Dermis blood vessel endothelial cell (primary cell): ENCODE results near the gene EPHA4. TPM values are rescaled to one million over a fixed set of nuclear protein-coding genes. Genes with fewer than 3 reads are reported as not detected.

Experiments
- DNase-seq: peaks from one replicate; pipeline ENCODE4 v3.0.0; 2010
- total RNA-seq: library from RNA; depleted of rRNA; stranded (reverse); fragments of >200 nt; gene quantifications from 2 replicates; pipeline ENCODE4 v1.2.3, GENCODE V29; 2014

The EPHA4 gene
- total RNA-seq, 1 donor from 2014 or later = 21.1 TPM

GRCh38 chr2:221468317-221468716 lies 103.8 kb downstream of the EPHA4 start:
- no peak for DNase-seq

- DNase-seq = peak; percentile 81
Measured at GRCh38 chr2:221467610-221468009, 104.5 kb downstream of the EPHA4 start.

- DNase-seq = no peak
Measured at GRCh38 chr2:221466744-221467143, 105.4 kb downstream of the EPHA4 start.

GRCh38 chr2:221465776-221466175 lies 106.3 kb downstream of the EPHA4 start:
- no peak for DNase-seq

- DNase-seq = no peak
Measured at GRCh38 chr2:221464971-221465370, 107.1 kb downstream of the EPHA4 start.

- DNase-seq = no peak
Measured at GRCh38 chr2:221463241-221463896, 108.7 kb downstream of the EPHA4 start.

- DNase-seq = no peak
Measured at GRCh38 chr2:221461901-221462300, 110.2 kb downstream of the EPHA4 start.

- no peak for DNase-seq
Measured at GRCh38 chr2:221460136-221460535, 112.0 kb downstream of the EPHA4 start.

- DNase-seq = no peak
Measured at GRCh38 chr2:221458578-221458977, 113.5 kb downstream of the EPHA4 start.

GRCh38 chr2:221455214-221455613 lies 116.9 kb downstream of the EPHA4 start:
- peak; percentile 70 for DNase-seq

- no peak for DNase-seq
Measured at GRCh38 chr2:221454459-221455105, 117.5 kb downstream of the EPHA4 start.

GRCh38 chr2:221451862-221452788 lies 120.0 kb downstream of the EPHA4 start:
- DNase-seq = no peak

- no peak for DNase-seq
Measured at GRCh38 chr2:221450280-221450679, 121.8 kb downstream of the EPHA4 start.

- DNase-seq = no peak
Measured at GRCh38 chr2:221449406-221449805, 122.7 kb downstream of the EPHA4 start.

GRCh38 chr2:221448844-221449390 lies 123.2 kb downstream of the EPHA4 start:
- DNase-seq = no peak

- no peak for DNase-seq
Measured at GRCh38 chr2:221448057-221448843, 123.9 kb downstream of the EPHA4 start.

GRCh38 chr2:221447310-221447709 lies 124.8 kb downstream of the EPHA4 start:
- DNase-seq = no peak

- DNase-seq = no peak
Measured at GRCh38 chr2:221446140-221446539, 126.0 kb downstream of the EPHA4 start.

- DNase-seq = peak; percentile 89
Measured at GRCh38 chr2:221444106-221444505, 128.0 kb downstream of the EPHA4 start.

- DNase-seq = peak; percentile 51
Measured at GRCh38 chr2:221443645-221444044, 128.5 kb downstream of the EPHA4 start.

- DNase-seq = no peak
Measured at GRCh38 chr2:221442128-221442527, 130.0 kb downstream of the EPHA4 start.
